NCI-H2029 (cell line): ENCODE data around the gene GRM4.

Experiments
- DNase-seq: peaks from one replicate; lab custom pipeline; 2025; lab: John Stamatoyannopoulos, UW

The GRM4 gene

GRCh38 chr6:33978412-33979150 is 167.3 kb downstream of the GRM4 start:
- DNase-seq, result no peak

GRCh38 chr6:33977606-33978411 is 168.1 kb downstream of the GRM4 start:
- no peak for DNase-seq

- DNase-seq, result no peak
These were observed 169.2 kb downstream of the GRM4 start for GRCh38 chr6:33976437-33977360.

DNA sequence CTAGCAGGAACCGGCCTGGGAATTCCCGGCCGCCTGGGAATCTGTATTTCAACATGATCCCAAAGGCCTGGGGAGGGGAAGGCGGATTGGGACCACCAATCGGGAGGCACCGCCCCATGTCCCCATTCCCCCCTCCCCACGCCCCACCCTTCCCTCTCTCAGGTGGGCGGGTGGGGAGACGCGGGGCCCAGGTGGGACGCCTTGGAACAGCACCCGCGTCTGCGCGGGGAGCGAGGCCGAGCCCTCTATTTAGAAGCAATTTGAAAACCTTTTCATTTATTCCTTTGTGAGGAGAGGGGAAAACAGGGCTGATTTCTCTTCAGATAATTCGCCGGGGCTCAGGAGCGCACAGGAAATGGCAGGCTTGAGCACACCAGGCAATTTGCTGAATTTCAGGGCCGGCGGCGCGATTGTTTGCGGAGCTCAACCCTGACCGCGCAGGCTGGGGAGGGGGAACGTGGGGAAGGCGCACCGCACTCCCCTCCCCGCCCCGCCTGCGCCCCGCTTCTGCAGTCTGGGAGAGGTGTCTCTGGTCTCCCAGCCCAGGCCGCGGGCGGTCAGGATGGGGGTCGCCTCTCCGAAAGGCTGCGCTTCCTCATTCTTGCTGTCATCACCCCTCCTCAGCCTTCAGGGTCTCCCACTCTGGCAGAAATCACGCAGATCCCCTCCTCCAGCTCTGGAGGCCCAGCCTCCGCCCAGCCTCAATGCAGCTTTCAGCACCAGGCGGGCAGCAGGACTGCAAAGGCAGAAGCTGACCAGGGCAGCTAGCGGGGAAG is 170.0 kb downstream of the GRM4 start:
- no peak for DNase-seq

DNA sequence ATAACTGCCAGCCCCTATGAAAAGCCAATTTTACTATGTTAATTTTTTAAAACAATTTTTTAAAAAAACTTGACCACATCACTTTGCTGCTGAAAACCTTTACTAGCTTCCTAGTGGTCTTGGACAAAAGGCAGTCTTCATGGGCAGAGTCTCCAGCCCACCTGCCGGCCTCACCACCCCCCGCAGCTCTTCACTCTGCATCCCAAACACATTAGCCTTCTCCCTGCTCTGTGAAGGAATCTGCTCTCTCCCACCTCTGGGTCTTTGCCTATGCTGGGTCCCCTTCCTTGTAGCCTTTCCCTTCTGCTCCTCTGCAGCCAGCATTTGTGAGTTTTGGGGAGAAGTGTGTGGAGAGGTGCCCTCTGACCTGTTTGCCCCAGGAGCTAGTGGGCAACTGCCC is 171.4 kb downstream of the GRM4 start:
- no peak for DNase-seq

DNA sequence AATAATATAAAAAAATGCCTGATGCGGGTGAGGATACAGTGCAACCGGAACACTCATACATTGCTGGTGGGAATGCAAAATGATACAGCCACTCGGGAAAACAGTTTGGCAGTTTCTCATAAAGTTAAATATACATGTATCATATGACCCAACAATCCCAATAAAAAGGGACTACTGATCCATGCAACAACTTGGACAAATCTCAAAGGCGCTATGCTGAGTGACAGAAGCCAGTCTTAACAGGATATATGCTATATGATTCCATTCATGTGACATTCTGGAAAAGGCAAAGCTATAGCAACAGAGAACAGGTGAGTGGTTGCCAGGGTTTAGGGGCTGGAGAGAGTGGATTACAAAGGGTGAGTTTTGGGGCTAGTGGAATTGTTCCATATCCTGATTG is 171.9 kb downstream of the GRM4 start:
- peak; percentile 57 for DNase-seq

- DNase-seq, result no peak
These were observed 174.3 kb downstream of the GRM4 start for GRCh38 chr6:33971580-33971979.
